HepG2 (cell line): ENCODE measurements around the gene TMEM223. TPM values are rescaled to one million over a fixed set of nuclear protein-coding genes. Genes with fewer than 3 reads are reported as not detected.

ENCODE experiments used
- AFF4 ChIP-seq: sonication (generic); formaldehyde crosslinking; IDR thresholded peaks from 2 replicates; pipeline ENCODE4 v1.4.0; 2020; ENCODE audit warnings: missing genetic modification reagents
- ASH2L ChIP-seq: fragments of 300-600, 200-600 bp; sonication (generic); IDR thresholded peaks from 2 replicates; pipeline ENCODE4 v1.7.0; 2017; ENCODE audit warnings: low read depth, mild to moderate bottlenecking, moderate library complexity, mixed read lengths, low read length; ENCODE audit not compliant: insufficient read length
- ELF3 ChIP-seq: IDR thresholded peaks from 2 replicates; pipeline ENCODE4 v1.6.1; 2016; ENCODE audit warnings: missing genetic modification reagents, missing compliant biosample characterization
- GLI4 ChIP-seq: sonication (generic); formaldehyde crosslinking; IDR thresholded peaks from 2 replicates; pipeline ENCODE4 v1.5.1; 2020; ENCODE audit warnings: missing genetic modification reagents, mild to moderate bottlenecking, moderate library complexity, borderline replicate concordance
- HDAC2 ChIP-seq: sonication (generic); formaldehyde crosslinking; IDR thresholded peaks from 2 replicates; pipeline ENCODE4 v1.4.0; 2020; ENCODE audit warnings: missing genetic modification reagents
- HNRNPK ChIP-seq: fragments of 200-400 bp; formaldehyde crosslinking; IDR thresholded peaks from 2 replicates; pipeline ENCODE4 v1.6.1; 2018; ENCODE audit warnings: low read length, low read depth, moderate library complexity, mild to moderate bottlenecking; ENCODE audit not compliant: poor library complexity, severe bottlenecking
- LCORL ChIP-seq, 2 experiments: fragments of 450-650 bp in 1 of 2; sonication (generic) in 1 of 2; formaldehyde crosslinking in 1 of 2; IDR thresholded peaks; 2 replicates each; pipeline versions ENCODE4 v1.5.0 to v1.6.1; 2017 to 2020; ENCODE audit warnings: antibody characterized with exemption in 1 of 2, missing genetic modification reagents in 1 of 2
- MED8 ChIP-seq: sonication (generic); formaldehyde crosslinking; IDR thresholded peaks from 2 replicates; pipeline ENCODE4 v1.8.1; 2023; ENCODE audit warnings: mild to moderate bottlenecking, missing genetic modification reagents; ENCODE audit not compliant: insufficient replicate concordance
- MEIS2 ChIP-seq: sonication (generic); formaldehyde crosslinking; IDR thresholded peaks from 2 replicates; pipeline ENCODE4 v1.9.0; 2021; ENCODE audit warnings: mild to moderate bottlenecking, missing genetic modification reagents
- MTF2 ChIP-seq: sonication (generic); formaldehyde crosslinking; IDR thresholded peaks from 2 replicates; pipeline ENCODE4 v1.5.0; 2020; ENCODE audit warnings: missing genetic modification reagents, borderline replicate concordance
- POLR2G ChIP-seq: fragments of 200-400 bp; formaldehyde crosslinking; IDR thresholded peaks from 2 replicates; pipeline ENCODE4 v1.6.1; 2018; ENCODE audit warnings: mild to moderate bottlenecking, low read depth, low read length, moderate library complexity
- YY1 ChIP-seq: IDR thresholded peaks from 2 replicates; pipeline ENCODE4 v1.6.1; 2011; ENCODE audit warnings: low read length, low read depth, moderate library complexity, mild to moderate bottlenecking; ENCODE audit not compliant: insufficient read depth, insufficient replicate concordance
- ZFP36 ChIP-seq: fragments of 150-350 bp; IDR thresholded peaks from 2 replicates; pipeline ENCODE4 v1.6.1; 2018; ENCODE audit warnings: borderline replicate concordance, low read length, low read depth; ENCODE audit not compliant: partially characterized antibody
- ZNF124 ChIP-seq: sonication (generic); formaldehyde crosslinking; IDR thresholded peaks from 2 replicates; pipeline ENCODE4 v1.4.0; 2020; ENCODE audit warnings: missing genetic modification reagents
- ZNF136 ChIP-seq: sonication (generic); formaldehyde crosslinking; IDR thresholded peaks from 2 replicates; pipeline ENCODE4 v1.8.1; 2022; ENCODE audit warnings: low read depth, mild to moderate bottlenecking, moderate library complexity, missing genetic modification reagents
- ZNF333 ChIP-seq: sonication (generic); formaldehyde crosslinking; IDR thresholded peaks from 2 replicates; pipeline ENCODE4 v1.4.0; 2020; ENCODE audit warnings: mild to moderate bottlenecking, missing genetic modification reagents, borderline replicate concordance
- polyA plus RNA-seq, 8 experiments: library from polyadenylated mRNA; depleted of rRNA in 3 of 8; stranded (reverse) in 7 of 8; unstranded in 1 of 8; fragments of >200 nt; fragmentation: Illumina TruSeq in 4 of 8; extraction: Trizol in 4 of 8; gene quantifications; 2 replicates each; pipeline versions ENCODE4 v1.2.1 to v1.2.3, GENCODE V29; 2011 to 2016; ENCODE audit warnings: low read depth in 4 of 8, missing spikeins in 1 of 8, mixed read lengths in 1 of 8; ENCODE audit not compliant: insufficient read depth in 1 of 8
- total RNA-seq, 5 experiments: library from RNA; depleted of rRNA; stranded (reverse); fragments of >200 nt; fragmentation: Illumina TruSeq; extraction: Trizol; gene quantifications; 2 replicates each; pipeline ENCODE4 v1.2.3, GENCODE V29; 2016; ENCODE audit warnings: low read depth in 1 of 5
- TF ChIP-seq, protein P1 (sequence below): IDR thresholded peaks from 2 replicates; pipeline ENCODE4 v1.4.0; 2020; ENCODE audit warnings: mild to moderate bottlenecking, missing genetic modification reagents
- TF ChIP-seq, protein P2 (sequence below): sonication (generic); formaldehyde crosslinking; IDR thresholded peaks from 2 replicates; pipeline ENCODE4 v1.9.0; 2022; ENCODE audit warnings: missing genetic modification reagents, mild to moderate bottlenecking, borderline replicate concordance

TMEM223 gene
- total and polyA plus RNA-seq, 2 of the 13 experiments (the other 11 are each of a cell fraction or from before 2014, with no cell fraction given): 19.5 to 24.9 TPM

DNA sequence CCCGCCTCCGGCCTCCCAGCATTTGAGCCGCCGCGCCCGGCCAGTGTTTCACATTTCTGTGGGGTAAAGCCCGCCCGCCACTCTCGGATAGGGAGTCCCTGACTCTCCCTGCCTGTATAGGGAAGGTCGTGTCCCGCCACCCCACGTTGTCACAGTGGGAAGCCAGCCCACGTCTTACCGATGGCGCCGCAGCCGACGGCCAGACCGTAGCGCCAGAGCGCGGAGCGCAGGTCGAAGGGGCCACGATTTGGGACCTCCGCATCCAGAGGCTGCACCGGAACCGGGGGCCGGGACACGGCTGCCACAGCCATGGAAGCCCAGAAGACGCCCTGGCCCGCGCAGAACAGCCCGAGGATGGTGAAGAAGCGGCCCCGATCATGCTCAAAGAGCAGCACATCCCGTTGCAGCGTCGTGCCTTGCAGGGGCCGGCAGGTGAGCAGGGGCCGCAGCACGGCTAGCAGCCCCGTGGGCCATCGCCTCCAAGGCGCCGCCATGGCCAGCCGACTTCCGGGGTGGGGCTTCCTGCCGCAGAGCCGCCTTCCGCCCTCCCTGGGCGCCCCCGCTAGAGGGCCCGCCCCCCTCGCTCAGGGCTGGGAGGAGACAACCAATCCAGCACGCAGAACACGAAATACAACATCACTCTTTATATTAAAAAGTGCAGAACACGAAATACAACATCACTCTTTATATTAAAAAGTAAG lies at the start of gene TMEM223 (continued):
- TF ChIP-seq, protein P1, sequence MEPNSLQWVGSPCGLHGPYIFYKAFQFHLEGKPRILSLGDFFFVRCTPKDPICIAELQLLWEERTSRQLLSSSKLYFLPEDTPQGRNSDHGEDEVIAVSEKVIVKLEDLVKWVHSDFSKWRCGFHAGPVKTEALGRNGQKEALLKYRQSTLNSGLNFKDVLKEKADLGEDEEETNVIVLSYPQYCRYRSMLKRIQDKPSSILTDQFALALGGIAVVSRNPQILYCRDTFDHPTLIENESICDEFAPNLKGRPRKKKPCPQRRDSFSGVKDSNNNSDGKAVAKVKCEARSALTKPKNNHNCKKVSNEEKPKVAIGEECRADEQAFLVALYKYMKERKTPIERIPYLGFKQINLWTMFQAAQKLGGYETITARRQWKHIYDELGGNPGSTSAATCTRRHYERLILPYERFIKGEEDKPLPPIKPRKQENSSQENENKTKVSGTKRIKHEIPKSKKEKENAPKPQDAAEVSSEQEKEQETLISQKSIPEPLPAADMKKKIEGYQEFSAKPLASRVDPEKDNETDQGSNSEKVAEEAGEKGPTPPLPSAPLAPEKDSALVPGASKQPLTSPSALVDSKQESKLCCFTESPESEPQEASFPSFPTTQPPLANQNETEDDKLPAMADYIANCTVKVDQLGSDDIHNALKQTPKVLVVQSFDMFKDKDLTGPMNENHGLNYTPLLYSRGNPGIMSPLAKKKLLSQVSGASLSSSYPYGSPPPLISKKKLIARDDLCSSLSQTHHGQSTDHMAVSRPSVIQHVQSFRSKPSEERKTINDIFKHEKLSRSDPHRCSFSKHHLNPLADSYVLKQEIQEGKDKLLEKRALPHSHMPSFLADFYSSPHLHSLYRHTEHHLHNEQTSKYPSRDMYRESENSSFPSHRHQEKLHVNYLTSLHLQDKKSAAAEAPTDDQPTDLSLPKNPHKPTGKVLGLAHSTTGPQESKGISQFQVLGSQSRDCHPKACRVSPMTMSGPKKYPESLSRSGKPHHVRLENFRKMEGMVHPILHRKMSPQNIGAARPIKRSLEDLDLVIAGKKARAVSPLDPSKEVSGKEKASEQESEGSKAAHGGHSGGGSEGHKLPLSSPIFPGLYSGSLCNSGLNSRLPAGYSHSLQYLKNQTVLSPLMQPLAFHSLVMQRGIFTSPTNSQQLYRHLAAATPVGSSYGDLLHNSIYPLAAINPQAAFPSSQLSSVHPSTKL (CRISPR knock-in tag): 0 out of 2 replicates have a peak, but pooled peaks have one; percentile 13
- TF ChIP-seq ZNF333 (no peak; the same call in 1 of the 2 replicates), ZNF124 (CRISPR knock-in tag) (peak; percentile 85; the same call in 1 of the 2 replicates), LCORL (IDR thresholded peaks at IDR 0.05) (no peak), LCORL (CRISPR knock-in tag; IDR thresholded peaks at IDR 0.05) (peak; percentile 77), GLI4 (0 out of 2 replicates have a peak, but pooled peaks have one; percentile 68), ELF3 (CRISPR knock-in tag) (peak; percentile 84), ASH2L (peak; percentile 77), HNRNPK (no peak), HDAC2 (CRISPR knock-in tag) (peak; percentile 47; the same call in 1 of the 2 replicates), AFF4 (0 out of 2 replicates have a peak, but pooled peaks have one; percentile 75), ZFP36 (no peak), YY1 (peak; percentile 94), MED8 (CRISPR knock-in tag) (peak; percentile 57), MTF2 (CRISPR knock-in tag) (peak; percentile 73; the same call in 1 of the 2 replicates), POLR2G (peak; percentile 96), MEIS2 (CRISPR knock-in tag) (no peak), ZNF136 (CRISPR knock-in tag) (peak; percentile 89; the same call in 1 of the 2 replicates)
- TF ChIP-seq, protein P2, sequence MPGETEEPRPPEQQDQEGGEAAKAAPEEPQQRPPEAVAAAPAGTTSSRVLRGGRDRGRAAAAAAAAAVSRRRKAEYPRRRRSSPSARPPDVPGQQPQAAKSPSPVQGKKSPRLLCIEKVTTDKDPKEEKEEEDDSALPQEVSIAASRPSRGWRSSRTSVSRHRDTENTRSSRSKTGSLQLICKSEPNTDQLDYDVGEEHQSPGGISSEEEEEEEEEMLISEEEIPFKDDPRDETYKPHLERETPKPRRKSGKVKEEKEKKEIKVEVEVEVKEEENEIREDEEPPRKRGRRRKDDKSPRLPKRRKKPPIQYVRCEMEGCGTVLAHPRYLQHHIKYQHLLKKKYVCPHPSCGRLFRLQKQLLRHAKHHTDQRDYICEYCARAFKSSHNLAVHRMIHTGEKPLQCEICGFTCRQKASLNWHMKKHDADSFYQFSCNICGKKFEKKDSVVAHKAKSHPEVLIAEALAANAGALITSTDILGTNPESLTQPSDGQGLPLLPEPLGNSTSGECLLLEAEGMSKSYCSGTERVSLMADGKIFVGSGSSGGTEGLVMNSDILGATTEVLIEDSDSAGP: peak; percentile 91
